Islet of Langerhans (tissue), 1 donor: Measurements from ENCODE around the gene IPO5.
"Not testable (repeated sequence)": the region's sequence is repeated elsewhere in the genome, so short reads cannot be mapped to it uniquely, and the experiment has no call there.

ENCODE experiments used
- FAIRE-seq: peaks from one replicate; lab custom pipeline; 2011; peaks lifted over from hg19 to GRCh38; lab: Jason Lieb, UNC

The IPO5 gene

GRCh38 chr13:97949316-97949715 lies 4.2 kb upstream of the IPO5 start:
- not testable (repeated sequence) for FAIRE-seq

- no peak for FAIRE-seq
These were observed 2.1 kb upstream of the IPO5 start for GRCh38 chr13:97951376-97951775.

- FAIRE-seq: not testable (repeated sequence)
These were observed 644 bp upstream of the IPO5 start for GRCh38 chr13:97952831-97953230.

DNA sequence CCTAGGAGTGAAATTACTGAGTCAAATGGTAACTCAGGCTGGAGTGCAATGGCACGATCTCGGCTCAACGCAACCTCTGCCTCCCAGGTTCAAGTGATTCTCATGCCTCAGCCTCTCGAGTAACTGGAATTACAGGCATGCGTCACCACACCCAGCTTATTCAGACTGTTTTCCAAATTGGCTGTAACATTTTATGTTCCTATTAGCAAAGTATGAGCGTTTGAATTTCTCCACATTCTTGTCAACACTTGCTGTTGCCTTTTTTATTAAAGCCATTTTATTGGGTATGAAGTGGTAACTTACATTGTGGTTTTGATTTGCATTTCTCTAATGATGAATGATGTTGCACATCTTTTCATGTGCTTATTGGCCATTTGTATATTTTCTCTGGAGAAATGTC lies 7.9 kb downstream of the IPO5 start:
- no peak for FAIRE-seq

- FAIRE-seq: no peak
These were observed 9.4 kb downstream of the IPO5 start for GRCh38 chr13:97962887-97963286.

DNA sequence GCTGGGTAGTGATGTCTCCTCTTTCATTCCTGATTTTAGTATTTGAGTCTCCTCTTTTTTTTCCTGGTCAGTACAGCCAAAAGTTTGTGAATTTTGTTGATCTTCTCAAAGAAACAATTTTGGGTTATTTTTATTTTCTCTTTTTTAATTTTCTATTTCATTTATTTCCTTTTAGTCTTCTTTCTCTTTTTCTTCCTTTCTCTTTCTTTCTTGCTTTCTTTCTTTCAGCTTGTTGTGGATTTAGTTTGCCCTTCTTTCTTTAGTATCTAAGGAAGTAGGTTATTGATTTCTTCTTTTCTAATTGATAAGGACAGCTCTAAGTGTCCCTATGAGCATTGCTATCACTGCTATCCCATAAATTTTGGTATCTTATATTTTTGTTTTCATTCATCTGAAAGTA lies 13.8 kb downstream of the IPO5 start:
- FAIRE-seq: no peak

GRCh38 chr13:97967948-97968347 lies 14.5 kb downstream of the IPO5 start:
- no peak for FAIRE-seq

DNA sequence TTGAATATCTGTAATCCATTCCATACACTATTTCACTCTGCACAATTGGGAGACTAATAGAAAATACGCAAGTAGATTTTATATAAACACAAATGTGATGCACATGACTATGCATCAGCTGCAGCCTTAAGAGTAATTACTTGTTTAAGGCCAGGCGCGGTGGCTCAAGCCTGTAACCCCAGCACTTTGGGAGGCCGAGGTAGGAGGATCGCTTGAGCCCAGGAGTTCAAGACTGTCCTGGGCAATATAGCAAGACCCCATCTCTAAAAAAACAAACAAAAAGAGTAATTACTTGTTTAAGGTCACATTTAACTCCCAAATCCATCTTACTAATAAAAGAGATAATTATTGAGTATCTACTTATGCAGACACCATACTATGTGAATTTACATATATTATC lies 18.0 kb downstream of the IPO5 start:
- no peak for FAIRE-seq

DNA sequence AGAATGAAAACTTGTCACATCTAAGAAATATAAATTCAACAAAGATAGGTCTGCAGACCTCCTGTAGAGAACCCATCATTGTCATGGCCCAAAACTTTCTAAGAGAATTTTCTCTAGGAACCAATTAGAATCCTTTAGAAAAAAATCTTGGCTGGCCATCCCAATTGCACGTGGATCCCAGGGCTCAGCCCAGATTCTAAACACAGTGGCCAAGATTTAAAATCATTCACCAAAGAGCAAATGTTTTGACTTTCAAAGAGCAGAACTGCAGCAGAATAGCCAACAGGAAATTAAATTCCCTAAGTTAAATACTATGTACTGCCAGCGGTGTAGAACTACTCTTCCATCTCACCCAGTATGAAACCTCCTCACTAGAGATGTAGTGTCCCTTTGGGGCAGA lies 21.3 kb downstream of the IPO5 start:
- no peak for FAIRE-seq

GRCh38 chr13:97975280-97975847 lies 21.9 kb downstream of the IPO5 start:
- no peak for FAIRE-seq

DNA sequence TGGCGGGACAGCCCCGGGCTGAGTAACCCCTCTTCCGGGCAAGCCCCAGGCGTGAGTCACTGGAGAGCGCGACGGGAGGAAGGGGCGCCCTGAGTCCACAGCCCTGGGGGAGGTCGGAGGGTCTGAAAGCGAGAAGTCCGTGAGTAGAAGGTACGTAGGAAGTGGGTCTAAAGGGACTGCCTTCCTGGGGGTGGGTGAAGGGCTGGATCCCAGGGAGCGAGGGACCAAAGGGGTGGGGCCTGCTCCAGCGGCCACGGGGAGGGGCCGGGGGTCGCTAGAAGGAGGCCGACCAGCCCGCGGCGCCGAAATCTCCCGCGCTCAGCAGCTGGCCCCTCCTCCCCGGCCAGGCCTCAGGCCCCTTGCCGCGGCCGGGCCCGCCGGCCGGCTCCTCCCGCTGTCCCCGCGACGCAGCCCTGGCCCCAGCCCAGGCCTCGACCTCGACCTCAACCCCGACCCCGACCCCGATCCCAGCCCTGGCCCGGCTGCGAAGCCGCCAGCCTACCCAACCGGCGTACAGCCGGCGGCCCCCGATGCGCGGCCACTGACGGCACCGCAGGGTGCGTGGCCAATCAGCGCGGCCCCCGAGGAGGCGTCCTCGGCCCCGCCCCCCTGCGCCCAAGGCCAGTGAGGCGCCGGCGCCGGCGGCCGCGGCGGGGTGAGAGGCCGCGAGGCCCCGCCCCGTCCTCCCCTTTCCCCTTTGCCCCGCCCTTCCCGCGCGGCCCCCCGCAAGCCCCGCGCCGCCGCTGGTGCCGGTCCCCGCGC lies 22.6 kb downstream of the IPO5 start:
- FAIRE-seq: no peak

GRCh38 chr13:97976610-97977521 lies 23.4 kb downstream of the IPO5 start:
- no peak for FAIRE-seq

GRCh38 chr13:97977982-97978381 lies 24.5 kb downstream of the IPO5 start:
- no peak for FAIRE-seq

DNA sequence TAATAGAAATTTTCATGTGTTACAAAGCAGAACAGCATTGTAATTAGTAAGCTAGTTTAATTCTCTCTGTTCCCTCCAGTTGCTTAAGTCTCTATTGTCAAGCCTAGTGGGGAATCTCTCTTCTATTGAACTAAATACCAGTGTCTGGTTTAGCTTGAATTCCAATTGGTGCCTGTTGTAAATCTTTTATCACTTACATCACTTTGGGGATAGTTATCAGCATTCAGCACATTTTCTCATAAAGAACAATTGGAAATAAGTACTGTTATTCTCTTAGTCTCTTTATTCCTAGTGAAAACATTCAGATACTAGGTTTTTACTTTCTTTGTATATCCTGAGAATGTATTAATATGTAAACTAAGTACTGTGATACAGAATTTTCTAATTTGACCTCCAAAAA lies 25.2 kb downstream of the IPO5 start:
- no peak for FAIRE-seq

GRCh38 chr13:97979051-97979450 lies 25.6 kb downstream of the IPO5 start:
- no peak for FAIRE-seq

GRCh38 chr13:97979556-97979955 lies 26.1 kb downstream of the IPO5 start:
- no peak for FAIRE-seq

DNA sequence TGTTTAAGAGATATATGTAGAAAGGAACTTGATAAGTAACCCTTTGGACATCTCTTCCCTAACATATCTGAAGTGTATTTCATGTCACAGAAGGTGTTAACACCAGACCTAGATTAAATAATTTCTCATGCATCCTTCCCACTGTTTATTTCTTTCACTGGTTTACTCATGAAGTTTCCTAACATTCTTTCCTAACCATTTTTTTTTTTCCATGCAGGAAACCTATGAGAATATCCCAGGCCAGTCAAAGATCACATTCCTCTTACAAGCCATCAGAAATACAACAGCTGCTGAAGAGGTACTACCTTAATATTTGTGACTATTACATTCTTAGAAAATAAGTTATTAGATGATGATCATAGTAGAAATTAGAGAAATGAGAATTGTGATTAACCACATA lies 28.8 kb downstream of the IPO5 start:
- no peak for FAIRE-seq

DNA sequence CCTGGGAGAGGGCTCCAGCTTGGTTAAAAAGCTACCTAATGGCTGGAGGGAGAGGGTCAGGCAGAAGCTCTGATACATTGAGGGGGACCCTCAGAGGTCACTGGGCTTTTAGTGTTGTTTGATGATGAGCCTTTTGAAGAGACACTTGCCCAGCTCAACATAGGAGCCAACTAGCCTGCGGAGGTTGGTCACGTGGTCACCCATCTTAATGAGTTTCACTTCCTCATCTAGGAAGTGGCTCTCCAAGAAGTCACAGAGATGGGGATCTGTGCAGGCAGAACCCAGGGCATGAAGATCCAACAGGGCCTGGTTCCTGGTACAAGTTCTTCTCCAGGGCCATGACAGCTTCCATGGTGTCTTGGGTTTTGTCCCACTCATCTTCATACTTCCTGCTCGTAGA lies 33.4 kb downstream of the IPO5 start:
- FAIRE-seq: no peak

- FAIRE-seq: no peak
These were observed 46.2 kb downstream of the IPO5 start for GRCh38 chr13:97999653-98000052.

DNA sequence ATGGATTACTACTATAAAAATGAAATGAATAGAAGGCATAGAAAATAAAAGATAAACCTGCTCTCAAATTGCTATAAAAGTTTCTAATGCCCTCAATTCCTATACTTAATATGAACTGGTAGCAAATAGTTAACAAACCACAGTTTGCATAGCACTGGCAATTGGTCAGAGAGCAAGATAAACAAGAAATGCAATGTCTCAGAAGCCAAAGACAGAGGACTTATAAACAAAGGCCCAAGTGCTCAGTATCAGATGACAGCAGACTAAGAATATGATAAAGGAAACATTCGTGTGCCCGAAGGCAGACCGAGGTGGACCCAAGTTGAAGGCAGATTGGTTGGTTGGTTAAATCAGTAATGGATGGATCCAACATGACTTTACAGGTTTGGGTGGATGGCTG lies 50.6 kb downstream of the IPO5 start:
- FAIRE-seq: no peak

GRCh38 chr13:98004997-98005396 lies 51.5 kb downstream of the IPO5 start:
- not testable (repeated sequence) for FAIRE-seq

DNA sequence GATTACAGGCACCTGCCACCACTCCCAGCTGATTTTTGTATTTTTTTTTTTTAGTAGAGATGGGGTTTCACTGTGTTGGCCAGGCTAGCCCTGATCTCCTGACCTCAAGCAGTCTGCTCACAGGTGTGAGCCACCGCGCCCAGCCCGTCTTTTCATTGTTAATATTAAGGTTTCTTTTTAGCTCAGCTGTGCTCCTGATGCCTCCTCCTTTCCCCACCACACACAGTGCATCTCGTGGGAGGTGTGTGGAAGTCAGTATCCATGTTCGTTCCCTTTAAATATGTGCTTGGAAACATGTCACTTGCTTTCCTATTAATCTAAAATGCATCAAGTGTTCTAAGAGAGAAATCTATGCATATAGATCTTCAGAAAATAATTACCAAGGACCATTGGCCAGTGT lies 53.5 kb downstream of the IPO5 start:
- FAIRE-seq: no peak

GRCh38 chr13:98013241-98013640 lies 59.8 kb downstream of the IPO5 start:
- no peak for FAIRE-seq
